ENCODE results near the gene LRFN3. TPM values are rescaled to one million over a fixed set of nuclear protein-coding genes. Genes with fewer than 3 reads are reported as not detected.
A peak's percentile ranks its signal among the peaks of the same experiment; 100 is the strongest.

The LRFN3 gene
- total RNA-seq, 1 donor from 2014 or later, result 10.8 TPM

- no peak for DNase-seq (ENCODE audit: low spot score)
- H3K4me1 Mint-ChIP-seq (ENCODE audit: low read depth), result peaks cover 13% of the 10 kb centered on the region
- no peak overlapping the region for H3K27ac Mint-ChIP-seq
- H3K36me3 Mint-ChIP-seq (ENCODE audit: low read depth), result peaks cover 11% of the 10 kb centered on the region
- peaks cover 13% of the 10 kb centered on the region for H3K27me3 Mint-ChIP-seq (ENCODE audit: low read depth)
- no peaks in the 10 kb centered on the region for H3K9me3 Mint-ChIP-seq
- intact Hi-C loops (cut with micrococcal nuclease), result loop anchor here (10.0 kb wide), 1 partner anchor 247 kb away; the partner anchor contains the start of genes IGFLR1, LIN37, PSENEN and U2AF1L4
- H3K4me3 Mint-ChIP-seq (ENCODE audit: low read depth), result no peak overlapping the region
These were observed 55.7 kb downstream of the LRFN3 start for GRCh38 chr19:35991731-35992450.

GRCh38 chr19:35992907-35993765 lies 57.0 kb downstream of the LRFN3 start:
- peaks cover 6% of the 10 kb centered on the region for H3K27me3 Mint-ChIP-seq (ENCODE audit: low read depth)
- intact Hi-C loops (cut with micrococcal nuclease), result loop anchor here (10.0 kb wide), 1 partner anchor 248 kb away; the partner anchor contains the start of genes IGFLR1, LIN37, PSENEN and U2AF1L4
- DNase-seq (ENCODE audit: low spot score), result no peak
- no peak overlapping the region for H3K27ac Mint-ChIP-seq
- peaks cover 18% of the 10 kb centered on the region for H3K36me3 Mint-ChIP-seq (ENCODE audit: low read depth)
- no peak overlapping the region for H3K4me3 Mint-ChIP-seq (ENCODE audit: low read depth)
- peaks cover 16% of the 10 kb centered on the region for H3K4me1 Mint-ChIP-seq (ENCODE audit: low read depth)
- H3K9me3 Mint-ChIP-seq, result no peaks in the 10 kb centered on the region

GRCh38 chr19:35993923-35994598 lies 57.9 kb downstream of the LRFN3 start:
- no peaks in the 10 kb centered on the region for H3K9me3 Mint-ChIP-seq
- H3K36me3 Mint-ChIP-seq (ENCODE audit: low read depth), result peaks cover 18% of the 10 kb centered on the region
- peak overlapping the region; percentile 60 for H3K4me3 Mint-ChIP-seq (ENCODE audit: low read depth)
- intact Hi-C loops (cut with micrococcal nuclease), result loop anchor here (10.0 kb wide), 1 partner anchor 249 kb away; the partner anchor contains the start of genes IGFLR1, LIN37, PSENEN and U2AF1L4
- no peaks in the 10 kb centered on the region for H3K27me3 Mint-ChIP-seq (ENCODE audit: low read depth)
- no peak for DNase-seq (ENCODE audit: low spot score)
- no peak overlapping the region for H3K27ac Mint-ChIP-seq
- peaks cover 16% of the 10 kb centered on the region for H3K4me1 Mint-ChIP-seq (ENCODE audit: low read depth)

Other genes with a start within 250 kb of the LRFN3 start
- 231 and 234 TPM in 2 replicates for gene ZBTB32, start 231.8 kb upstream of the LRFN3 start, total RNA-seq
- gene KMT2B, start 218.4 kb upstream of the LRFN3 start, total RNA-seq, result 58.4 and 63.3 TPM in 2 replicates
- 136 and 138 TPM in 2 replicates for gene IGFLR1, start 193.9 kb upstream of the LRFN3 start, total RNA-seq
- gene U2AF1L4, start 191.0 kb upstream of the LRFN3 start, total RNA-seq, result 27.4 and 30.8 TPM in 2 replicates
- 45.1 and 46.9 TPM in 2 replicates for gene PSENEN, start 190.7 kb upstream of the LRFN3 start, total RNA-seq
- 9.9 and 10.0 TPM in 2 replicates for gene LIN37, start 187.8 kb upstream of the LRFN3 start, total RNA-seq
- gene HSPB6, start 179.3 kb upstream of the LRFN3 start, total RNA-seq, result 0.14 and 0.21 TPM in 2 replicates
- gene PROSER3, start 178.2 kb upstream of the LRFN3 start, total RNA-seq, result 40.1 and 41.2 TPM in 2 replicates
- gene ARHGAP33, start 160.8 kb upstream of the LRFN3 start, total RNA-seq, result 29.1 and 33.0 TPM in 2 replicates
- gene PRODH2, start 123.5 kb upstream of the LRFN3 start, total RNA-seq, result not detected in 2 replicates
- gene NPHS1, start 83.9 kb upstream of the LRFN3 start, total RNA-seq, result 0.05 TPM in 1 of 2 replicates, not detected in the other
- gene KIRREL2, start 79.5 kb upstream of the LRFN3 start, total RNA-seq, result 0.18 and 0.39 TPM in 2 replicates
- gene APLP1, start 67.8 kb upstream of the LRFN3 start, total RNA-seq, result 1.2 and 1.4 TPM in 2 replicates
- gene NFKBID, start 35.8 kb upstream of the LRFN3 start, total RNA-seq, result 109 and 117 TPM in 2 replicates
- 53.9 and 57.2 TPM in 2 replicates for gene HCST, start 33.8 kb upstream of the LRFN3 start, total RNA-seq
- gene TYROBP, start 28.1 kb upstream of the LRFN3 start, total RNA-seq, result 0.39 TPM in 1 of 2 replicates, not detected in the other
- 20.0 and 20.8 TPM in 2 replicates for gene SDHAF1, start 58.8 kb downstream of the LRFN3 start, total RNA-seq
- 1.9 and 2.6 TPM in 2 replicates for gene SYNE4, start 72.4 kb downstream of the LRFN3 start, total RNA-seq
- 49.9 and 54.3 TPM in 2 replicates for gene ALKBH6, start 77.8 kb downstream of the LRFN3 start, total RNA-seq
- 1.9 and 2.4 TPM in 2 replicates for gene CLIP3, start 96.5 kb downstream of the LRFN3 start, total RNA-seq
- 1.8 and 2.2 TPM in 2 replicates for gene THAP8, start 117.9 kb downstream of the LRFN3 start, total RNA-seq
- 22.3 and 22.5 TPM in 2 replicates for gene WDR62, start 118.5 kb downstream of the LRFN3 start, total RNA-seq
- not detected in 2 replicates for gene OVOL3, start 174.8 kb downstream of the LRFN3 start, total RNA-seq
- 68.9 and 75.3 TPM in 2 replicates for gene POLR2I, start 178.5 kb downstream of the LRFN3 start, total RNA-seq
- gene TBCB, start 179.1 kb downstream of the LRFN3 start, total RNA-seq, result 143 and 147 TPM in 2 replicates
- 424 and 431 TPM in 2 replicates for gene CAPNS1, start 203.7 kb downstream of the LRFN3 start, total RNA-seq
- gene COX7A1, start 216.1 kb downstream of the LRFN3 start, total RNA-seq, result not detected in 2 replicates